Heart left ventricle (tissue), 16 donors: ENCODE results near the gene GIMAP7. TPM values are rescaled to one million over a fixed set of nuclear protein-coding genes. Genes with fewer than 3 reads are reported as not detected.
"Not testable (repeated sequence)": the region's sequence is repeated elsewhere in the genome, so short reads cannot be mapped to it uniquely, and the experiment has no call there.

Source experiments
- ATAC-seq, 4 donors: fragments of 200-7000 bp; cut with Tn5 transposase; one replicate each; pipeline ENCODE4 v1.9.1; 2020 to 2022; ENCODE audit warnings: moderate library complexity in 4 of 4, mild to moderate bottlenecking in 3 of 4, moderate number of reproducible peaks in 1 of 4
- DNase-seq, 5 donors: peaks; one replicate each; pipeline ENCODE4 v3.0.0-alpha.2; 2020
- H3K27ac ChIP-seq, 12 donors: fragments of 200-600 bp; sonication (generic) in 4 of 12; one replicate each; pipeline versions ENCODE4 v1.5.0 to v1.8.0; 2016 to 2022; ENCODE audit warnings: mild to moderate bottlenecking in 2 of 12
- H3K27me3 ChIP-seq, 9 donors: fragments of 200-600 bp; sonication (generic) in 2 of 9; one replicate each; pipeline versions ENCODE4 v1.5.1 to v1.8.0; 2016 to 2022; ENCODE audit warnings: mild to moderate bottlenecking in 3 of 9
- H3K36me3 ChIP-seq, 9 donors: fragments of 200-600 bp; sonication (generic) in 2 of 9; one replicate each; pipeline versions ENCODE4 v1.5.0 to v1.8.0; 2018 to 2022; ENCODE audit warnings: mild to moderate bottlenecking in 2 of 9
- H3K4me1 ChIP-seq, 12 donors: fragments of 200-600 bp; sonication (generic) in 4 of 12; one replicate each; pipeline versions ENCODE4 v1.5.0 to v1.8.0; 2016 to 2022; ENCODE audit warnings: mild to moderate bottlenecking in 3 of 12
- H3K4me3 ChIP-seq, 12 donors: fragments of 200-600 bp; sonication (generic) in 4 of 12; one replicate each; pipeline versions ENCODE4 v1.5.0 to v1.8.0; 2017 to 2022; ENCODE audit warnings: mild to moderate bottlenecking in 9 of 12, moderate library complexity in 4 of 12
- H3K9me3 ChIP-seq, 12 donors: fragments of 200-600 bp; sonication (generic) in 4 of 12; one replicate each; pipeline versions ENCODE4 v1.5.0 to v1.8.0; 2016 to 2022; ENCODE audit warnings: mild to moderate bottlenecking in 1 of 12
- POLR2A ChIP-seq, 2 donors: fragments of 450-650 bp; IDR thresholded peaks; one replicate each; pipeline ENCODE4 v1.6.1; 2017; ENCODE audit warnings: antibody characterized with exemption in 2 of 2, mild to moderate bottlenecking in 2 of 2, moderate library complexity in 2 of 2
- WGBS, 4 donors: extraction: QIAGEN DNeasy Blood & Tissue Kit in 2 of 4; methylation state at CpG; one replicate each; pipeline versions ENCODE4 v1.1.5 to v1.1.7; 2013 to 2018; 5-methylcytosine and 5-hydroxymethylcytosine counted together
- intact Hi-C, 10 donors: fragments of 100-400 bp; cut with DNase I; formaldehyde crosslinking; loops; one replicate each; pipeline versions ENCODE4 v1.11.1 to v1.14.2; 2022
- polyA plus RNA-seq, 2 donors: library from polyadenylated mRNA; stranded (reverse); fragments of 200-250 nt; gene quantifications; one replicate each; pipeline ENCODE4 v1.2.3, GENCODE V29; 2013
- total RNA-seq, 9 donors: library from RNA; depleted of rRNA in 2 of 9; stranded (reverse); fragments of >200 nt in 2 of 9; fragmentation: NEBNext Ultra II Directional in 3 of 9; extraction: Animal tissue kit (Norgen Biotek cat#: 25700) in 3 of 9; gene quantifications; one replicate each; pipeline versions ENCODE4 v1.1.0 to v1.2.4, GENCODE V29; 2016 to 2023
- TF ChIP-seq, protein P1 (sequence below), 12 donors: fragments of 200-600 bp; sonication (generic) in 4 of 12; IDR thresholded peaks; one replicate each; pipeline versions ENCODE4 v1.5.0 to v1.8.0; 2018 to 2022; ENCODE audit warnings: antibody characterized with exemption in 12 of 12, mild to moderate bottlenecking in 5 of 12
- donor health status: ischemic (EF 13 %, LVEDD 7.1; RV severe dilation, severe dysfunction).
- donor health status: healthy with polysubstance abuse.
- donor health status: DM: no; HTN: yes; CAD: no.
- donor health status: DM: no; HTN: no; CAD: no.
- donor health status: ischemic (EF 25% LVEDD 6.9; RV normal size, moderate dysfunction).
- donor health status: ischemic (EF 25% LVEDD 5.7; RV mildly dilated, moderate dysfunction).
- donor health status: healthy.
- donor health status: DM: yes; HTN: yes; CAD: no.
- donor health status: ischemic (EF 35%, LVEDD 5.7; RV mildly dilated, moderate dysfunction).
- donor health status: nonischemic (EF 11% LVEDD 7.7; RV severe dilation, severe dysfunction).
- donor health status: DM: yes; HTN: yes; CAD: no.
- donor health status: PGD.
- donor health status: ischemic (EF 29% LVEDD 5.4; RV normal size, mild dysfunction).
- donor health status: nonischemic (EF 23%, LVEDD 6.1; RV moderate dilation, normal function).

GIMAP7 gene
- total and polyA plus RNA-seq, 11 donors = 14.4 to 48.0 (median 20.0) TPM

GRCh38 chr7:150489782-150490181 is 24.9 kb upstream of the GIMAP7 start:
- intact Hi-C loops = no loop called here
- WGBS, 4 donors = 91 to 94% (median 93%) methylated on average over 1 of the region's 1 CpG
- no peaks in the 10 kb centered on the region for H3K36me3 ChIP-seq
- peaks cover 0 to 15% (median 0%) of the 10 kb centered on the region in 12 donors for H3K9me3 ChIP-seq
- ATAC-seq (peak in 2 of 4 donors; percentile 36 to 50), DNase-seq (no peak)
- H3K4me1 ChIP-seq = peaks cover 0 to 43% (median 0%) of the 10 kb centered on the region in 12 donors
- H3K27ac ChIP-seq = peak overlapping the region in 1 of 12 donors; percentile 73
- H3K4me3 ChIP-seq = no peak overlapping the region
- no peaks in the 10 kb centered on the region for H3K27me3 ChIP-seq
- TF ChIP-seq, protein P1, sequence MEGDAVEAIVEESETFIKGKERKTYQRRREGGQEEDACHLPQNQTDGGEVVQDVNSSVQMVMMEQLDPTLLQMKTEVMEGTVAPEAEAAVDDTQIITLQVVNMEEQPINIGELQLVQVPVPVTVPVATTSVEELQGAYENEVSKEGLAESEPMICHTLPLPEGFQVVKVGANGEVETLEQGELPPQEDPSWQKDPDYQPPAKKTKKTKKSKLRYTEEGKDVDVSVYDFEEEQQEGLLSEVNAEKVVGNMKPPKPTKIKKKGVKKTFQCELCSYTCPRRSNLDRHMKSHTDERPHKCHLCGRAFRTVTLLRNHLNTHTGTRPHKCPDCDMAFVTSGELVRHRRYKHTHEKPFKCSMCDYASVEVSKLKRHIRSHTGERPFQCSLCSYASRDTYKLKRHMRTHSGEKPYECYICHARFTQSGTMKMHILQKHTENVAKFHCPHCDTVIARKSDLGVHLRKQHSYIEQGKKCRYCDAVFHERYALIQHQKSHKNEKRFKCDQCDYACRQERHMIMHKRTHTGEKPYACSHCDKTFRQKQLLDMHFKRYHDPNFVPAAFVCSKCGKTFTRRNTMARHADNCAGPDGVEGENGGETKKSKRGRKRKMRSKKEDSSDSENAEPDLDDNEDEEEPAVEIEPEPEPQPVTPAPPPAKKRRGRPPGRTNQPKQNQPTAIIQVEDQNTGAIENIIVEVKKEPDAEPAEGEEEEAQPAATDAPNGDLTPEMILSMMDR (IDR thresholded peaks at IDR 0.05) = no peak
- no peak for TF ChIP-seq POLR2A (IDR thresholded peaks at IDR 0.05)

- DNase-seq, ATAC-seq: not testable (repeated sequence)
Observed at GRCh38 chr7:150493442-150493841, 21.2 kb upstream of the GIMAP7 start.

DNA sequence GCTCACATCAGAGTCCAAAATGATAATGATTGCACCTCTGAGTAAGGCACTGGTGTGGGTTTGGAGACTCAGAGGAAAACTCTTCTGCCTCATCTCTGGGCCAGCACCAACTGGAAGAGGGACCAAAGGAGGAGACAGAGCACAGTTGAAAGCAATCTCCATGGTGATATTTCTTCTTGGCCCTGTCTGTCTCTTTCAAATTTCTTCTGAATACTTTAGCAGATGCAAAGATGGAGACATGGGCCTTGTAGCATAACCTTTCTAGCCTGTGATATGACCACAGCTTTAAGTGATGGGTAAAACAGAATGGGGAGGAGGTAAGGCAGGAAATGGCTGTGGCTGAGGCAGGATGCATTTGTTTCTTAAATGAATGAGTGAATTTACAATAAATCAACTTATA is 12.2 kb upstream of the GIMAP7 start:
- intact Hi-C loops = no loop called here
- Histone ChIP-seq H3K4me3 (no peak overlapping the region), H3K27me3 (no peaks in the 10 kb centered on the region), H3K27ac (peak overlapping the region in 1 of 12 donors; percentile 61), H3K4me1 (peaks cover 0 to 32% (median 8%) of the 10 kb centered on the region in 12 donors), H3K9me3 (peaks cover 0 to 8% (median 0%) of the 10 kb centered on the region in 12 donors), H3K36me3 (no peaks in the 10 kb centered on the region)
- no peak for TF ChIP-seq POLR2A (IDR thresholded peaks at IDR 0.05)
- TF ChIP-seq, protein P1 (IDR thresholded peaks at IDR 0.05) = no peak
- DNase-seq (no peak), ATAC-seq (no peak)

More at GRCh38 chr7:150493442-150493841, 21.2 kb upstream of the GIMAP7 start:
- H3K4me1 ChIP-seq = peaks cover 0 to 16% (median 0%) of the 10 kb centered on the region in 12 donors
- H3K4me3 ChIP-seq, intact Hi-C loops, H3K27ac ChIP-seq, H3K36me3 ChIP-seq, H3K27me3 ChIP-seq: not testable (repeated sequence)
- H3K9me3 ChIP-seq = peaks cover 0 to 15% (median 0%) of the 10 kb centered on the region in 12 donors
- WGBS, 4 donors = 41 to 80% (median 55%) methylated on average over 1 to 3 of the region's 3 CpGs

DNA sequence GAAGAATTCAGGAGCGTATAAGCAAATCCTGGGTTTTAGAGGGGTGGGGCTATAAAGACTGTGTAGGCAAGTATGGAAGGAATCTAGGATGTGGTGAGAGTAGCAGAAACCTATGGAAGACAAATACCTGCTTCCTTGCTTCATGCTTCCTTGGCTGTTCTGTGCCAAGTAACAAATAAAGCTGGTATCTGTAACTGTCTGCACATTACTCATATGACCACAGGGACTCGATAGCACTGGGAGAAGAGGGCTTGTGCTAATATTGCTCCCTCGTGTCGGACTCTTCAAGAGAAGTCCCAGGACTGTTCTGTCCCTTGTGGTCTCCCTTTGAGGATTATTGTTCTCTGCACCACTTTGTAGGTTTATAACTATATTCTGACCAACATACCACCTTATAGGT is 11.5 kb upstream of the GIMAP7 start:
- ATAC-seq = no peak
- DNase-seq = no peak
- no peak for TF ChIP-seq POLR2A (IDR thresholded peaks at IDR 0.05)
- no peak overlapping the region for H3K4me3 ChIP-seq
- peak overlapping the region in 1 of 12 donors; percentile 61 for H3K27ac ChIP-seq
- H3K9me3 ChIP-seq = peaks cover 0 to 7% (median 0%) of the 10 kb centered on the region in 12 donors
- H3K4me1 ChIP-seq = peaks cover 0 to 32% (median 8%) of the 10 kb centered on the region in 12 donors
- intact Hi-C loops = no loop called here
- H3K36me3 ChIP-seq = no peaks in the 10 kb centered on the region
- WGBS, 4 donors = 58 to 76% (median 64%) methylated on average over 4 of the region's 4 CpGs
- H3K27me3 ChIP-seq = no peaks in the 10 kb centered on the region

DNA sequence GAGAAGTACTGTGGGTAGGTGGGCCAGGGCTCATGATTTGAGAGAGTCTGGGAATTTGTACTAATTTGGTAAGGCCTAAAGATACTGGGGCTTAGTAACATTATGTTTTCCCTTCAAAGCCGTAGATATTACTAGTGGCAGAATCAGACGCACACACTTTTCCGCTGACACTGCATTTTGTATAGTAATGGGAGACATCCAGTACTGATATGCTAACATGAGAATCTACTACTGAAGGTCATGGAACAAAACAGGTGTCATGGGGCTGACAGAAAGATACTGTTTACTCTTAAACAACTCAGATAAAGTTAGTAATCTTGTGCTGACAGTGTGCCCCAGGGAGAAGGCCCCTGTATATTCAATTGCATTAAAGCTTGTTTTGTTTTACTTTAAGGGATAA is 11.1 kb upstream of the GIMAP7 start:
- Histone ChIP-seq H3K27ac (peak overlapping the region in 1 of 12 donors; percentile 61), H3K4me3 (no peak overlapping the region), H3K27me3 (no peaks in the 10 kb centered on the region), H3K36me3 (no peaks in the 10 kb centered on the region), H3K9me3 (peaks cover 0 to 7% (median 0%) of the 10 kb centered on the region in 12 donors), H3K4me1 (peaks cover 0 to 32% (median 8%) of the 10 kb centered on the region in 12 donors)
- no peak for TF ChIP-seq POLR2A (IDR thresholded peaks at IDR 0.05)
- TF ChIP-seq, protein P1 (IDR thresholded peaks at IDR 0.05) = no peak
- intact Hi-C loops = no loop called here
- ATAC-seq (no peak), DNase-seq (no peak)
- WGBS, 4 donors = 75 to 86% (median 81%) methylated on average over 3 of the region's 3 CpGs
